ENCODE data around the gene VPS51.

DNA sequence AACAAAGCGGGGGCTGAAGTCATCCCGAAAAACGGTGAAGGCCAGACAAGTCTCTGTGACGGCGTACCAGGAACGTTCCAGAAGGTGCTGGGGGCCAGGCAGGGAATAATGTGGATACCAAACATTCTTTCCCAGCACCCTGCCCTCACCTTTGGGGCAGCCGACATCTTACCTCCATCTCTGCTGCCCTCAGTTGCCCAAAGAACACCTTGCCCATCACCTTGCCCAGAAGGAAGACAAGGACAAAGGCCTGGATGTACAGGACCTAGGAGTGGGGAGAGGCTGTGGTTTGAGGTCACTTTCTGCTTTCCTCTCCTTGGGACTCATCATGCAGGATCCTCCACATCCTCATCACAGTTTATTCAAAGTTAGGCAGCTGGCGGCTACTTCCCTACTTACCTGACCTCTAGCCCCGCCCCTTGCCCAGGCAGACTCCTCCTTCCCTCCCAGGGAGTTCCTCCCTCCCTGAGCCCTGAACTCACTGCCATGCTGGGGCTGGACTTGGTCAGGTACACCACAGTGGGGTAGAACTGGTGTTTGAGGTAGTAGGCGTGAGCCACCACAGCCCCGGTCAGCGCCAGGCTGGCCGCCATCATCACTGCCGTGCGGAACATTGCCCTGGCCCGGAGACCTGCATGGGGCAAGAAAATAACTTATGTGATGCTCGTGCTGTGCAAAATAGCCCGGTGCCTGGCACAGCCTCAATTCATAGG, 37.1 kb downstream of the VPS51 start:
- TF ChIP-seq, protein P1, sequence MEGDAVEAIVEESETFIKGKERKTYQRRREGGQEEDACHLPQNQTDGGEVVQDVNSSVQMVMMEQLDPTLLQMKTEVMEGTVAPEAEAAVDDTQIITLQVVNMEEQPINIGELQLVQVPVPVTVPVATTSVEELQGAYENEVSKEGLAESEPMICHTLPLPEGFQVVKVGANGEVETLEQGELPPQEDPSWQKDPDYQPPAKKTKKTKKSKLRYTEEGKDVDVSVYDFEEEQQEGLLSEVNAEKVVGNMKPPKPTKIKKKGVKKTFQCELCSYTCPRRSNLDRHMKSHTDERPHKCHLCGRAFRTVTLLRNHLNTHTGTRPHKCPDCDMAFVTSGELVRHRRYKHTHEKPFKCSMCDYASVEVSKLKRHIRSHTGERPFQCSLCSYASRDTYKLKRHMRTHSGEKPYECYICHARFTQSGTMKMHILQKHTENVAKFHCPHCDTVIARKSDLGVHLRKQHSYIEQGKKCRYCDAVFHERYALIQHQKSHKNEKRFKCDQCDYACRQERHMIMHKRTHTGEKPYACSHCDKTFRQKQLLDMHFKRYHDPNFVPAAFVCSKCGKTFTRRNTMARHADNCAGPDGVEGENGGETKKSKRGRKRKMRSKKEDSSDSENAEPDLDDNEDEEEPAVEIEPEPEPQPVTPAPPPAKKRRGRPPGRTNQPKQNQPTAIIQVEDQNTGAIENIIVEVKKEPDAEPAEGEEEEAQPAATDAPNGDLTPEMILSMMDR (IDR thresholded peaks at IDR 0.05; ENCODE audit: low read length): no peak
- TF ChIP-seq EZH2 (optimal IDR thresholded peaks at IDR 0.05; ENCODE audit: low read depth, low read length) (no peak), EZH2phosphoT487 (IDR thresholded peaks at IDR 0.05; ENCODE audit: low read length) (no peak)

All from MM.1S (cell line).